Stimulated activated CD4-positive, alpha-beta T cell treated with anti-CD3 and anti-CD28 coated beads, TNF-alpha, amount 100 ng/mL, for 48 hours (primary cell): ENCODE measurements around the gene MDM4.
"Not testable (repeated sequence)": the region's sequence is repeated elsewhere in the genome, so short reads cannot be mapped to it uniquely, and the experiment has no call there.

Experiments
- DNase-seq, 3 donors: peaks; one replicate each; pipeline ENCODE4 v3.0.0-alpha.2; 2020; ENCODE audit warnings: low read depth in 3 of 3

Gene MDM4

GRCh38 chr1:204562075-204562990 lies 46.1 kb downstream of the MDM4 start:
- DNase-seq = no peak

- no peak for DNase-seq
Observed at GRCh38 chr1:204563307-204563706, 47.1 kb downstream of the MDM4 start.

DNA sequence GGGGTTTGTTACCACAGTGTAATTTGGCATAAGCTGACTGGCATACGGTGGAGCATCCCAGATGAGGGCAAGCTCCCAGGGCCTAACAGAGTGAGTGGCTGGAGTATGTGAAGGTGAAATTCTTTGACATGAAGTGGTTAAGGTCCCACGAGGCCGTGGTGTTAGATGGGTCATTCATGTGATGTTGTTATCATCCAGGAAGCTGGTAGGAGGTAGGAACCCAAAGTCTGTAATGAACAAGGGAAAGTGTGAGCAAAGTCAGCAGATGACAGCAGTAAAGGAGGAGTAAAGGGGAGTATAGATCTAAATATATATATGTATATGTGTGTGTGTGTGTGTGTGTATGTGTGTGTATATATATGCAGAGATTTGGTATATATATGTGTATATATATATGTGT lies 47.6 kb downstream of the MDM4 start:
- no peak for DNase-seq

DNA sequence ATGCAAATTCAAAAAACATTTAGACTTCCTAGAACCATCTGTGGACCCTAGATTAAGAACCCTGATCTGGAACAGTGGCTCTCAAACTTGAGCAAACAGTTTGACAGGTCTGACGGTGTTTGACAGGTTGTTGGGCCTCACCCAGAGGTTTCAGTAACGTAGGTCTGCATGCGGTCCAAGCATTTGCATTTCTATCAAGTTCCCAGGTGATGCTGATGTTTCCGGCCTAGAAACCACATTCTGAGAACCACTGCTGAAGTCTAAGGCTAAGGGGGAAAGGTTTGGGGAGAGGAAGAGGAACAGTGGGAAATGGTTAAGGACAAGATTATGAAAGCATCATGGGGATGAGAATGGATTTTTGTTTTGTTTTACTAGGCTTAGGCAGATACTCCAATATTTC lies 48.6 kb downstream of the MDM4 start:
- DNase-seq = no peak

DNA sequence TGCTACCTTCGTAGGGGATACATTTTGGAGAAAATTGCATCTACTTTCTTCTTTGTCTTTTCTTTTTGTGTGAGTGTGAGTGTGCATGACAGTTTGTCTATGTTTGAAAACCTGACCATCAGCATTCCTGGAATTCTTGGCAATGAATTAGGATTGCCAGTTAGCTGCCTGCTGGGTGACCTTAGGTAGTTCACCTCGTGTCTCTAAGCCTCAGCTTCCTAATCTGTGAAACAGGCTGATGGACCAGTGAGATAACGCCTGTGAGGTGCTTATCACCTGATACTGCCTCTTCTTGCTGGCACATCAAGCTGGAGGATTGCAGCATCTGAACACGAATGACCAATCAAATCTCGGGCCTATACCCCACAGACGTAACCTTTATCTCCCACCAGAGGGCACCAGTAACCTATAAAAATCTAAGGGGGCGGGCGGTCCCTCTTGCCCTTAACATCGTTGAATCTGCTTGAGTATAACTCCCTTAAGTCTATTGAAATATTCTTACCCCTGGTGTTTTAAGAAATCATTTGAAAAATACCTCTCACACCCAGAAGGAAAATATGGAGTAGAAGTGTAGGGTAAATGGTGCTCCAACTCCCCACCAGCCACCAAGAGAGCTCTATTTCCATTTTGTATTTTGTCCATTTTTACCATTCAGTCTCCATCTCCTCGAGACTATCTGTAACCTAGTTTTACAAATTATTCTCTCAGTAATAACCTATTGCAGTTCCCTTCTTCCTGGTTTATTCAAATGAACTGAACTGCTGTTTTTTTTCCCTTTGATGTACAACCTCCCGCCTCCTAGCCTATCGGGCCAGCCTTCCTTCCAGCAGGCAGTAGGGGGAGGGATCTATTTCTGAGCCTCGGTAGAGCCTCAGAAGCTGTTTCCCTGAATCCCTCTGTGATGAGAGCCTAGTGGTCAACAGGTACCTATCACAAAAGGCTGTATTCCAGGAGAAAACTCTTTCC lies 49.7 kb downstream of the MDM4 start:
- peak; percentile 36 to 40 (median 37) for DNase-seq

GRCh38 chr1:204566583-204566955 lies 50.4 kb downstream of the MDM4 start:
- DNase-seq = no peak

- DNase-seq = no peak
Observed at GRCh38 chr1:204567071-204567470, 50.9 kb downstream of the MDM4 start.

DNA sequence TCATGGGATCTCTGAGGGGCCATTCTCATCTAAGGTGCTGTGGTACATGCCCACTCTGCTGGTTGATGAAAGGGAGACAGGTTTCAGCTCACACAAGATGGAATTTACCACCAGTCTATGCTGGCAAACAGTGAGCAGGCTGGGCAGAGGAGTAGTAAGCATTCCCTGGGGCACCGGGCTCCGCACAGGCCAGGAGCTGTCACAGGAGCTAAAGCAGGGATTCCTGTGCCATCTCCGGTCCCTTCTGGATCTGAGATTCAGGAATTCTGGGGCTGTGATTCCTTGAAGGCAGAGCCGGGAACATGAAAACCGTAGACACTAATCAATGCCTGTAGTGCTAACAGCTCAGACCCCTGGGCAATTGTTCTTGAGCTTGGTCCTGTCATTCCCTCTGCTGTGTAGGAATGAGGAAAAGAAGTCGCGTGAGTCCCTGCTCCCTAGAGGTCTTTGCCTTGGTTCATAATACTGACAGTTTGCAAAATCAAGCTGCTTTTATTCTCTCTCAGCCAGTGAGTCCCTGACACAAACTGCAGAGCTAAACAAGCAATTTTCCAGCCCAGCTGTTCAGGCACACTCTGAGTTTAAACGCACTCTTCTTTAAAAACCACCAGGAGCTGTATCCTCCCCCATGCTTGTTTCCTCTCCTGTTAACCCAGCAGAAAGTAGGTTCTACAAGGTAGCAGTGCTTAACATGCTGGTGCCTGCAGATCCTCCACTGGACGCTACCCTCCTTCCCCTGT lies 52.5 kb downstream of the MDM4 start:
- no peak for DNase-seq

- no peak for DNase-seq
Observed at GRCh38 chr1:204569478-204569877, 53.3 kb downstream of the MDM4 start.

GRCh38 chr1:204570021-204570420 lies 53.8 kb downstream of the MDM4 start:
- DNase-seq = not testable (repeated sequence)

DNA sequence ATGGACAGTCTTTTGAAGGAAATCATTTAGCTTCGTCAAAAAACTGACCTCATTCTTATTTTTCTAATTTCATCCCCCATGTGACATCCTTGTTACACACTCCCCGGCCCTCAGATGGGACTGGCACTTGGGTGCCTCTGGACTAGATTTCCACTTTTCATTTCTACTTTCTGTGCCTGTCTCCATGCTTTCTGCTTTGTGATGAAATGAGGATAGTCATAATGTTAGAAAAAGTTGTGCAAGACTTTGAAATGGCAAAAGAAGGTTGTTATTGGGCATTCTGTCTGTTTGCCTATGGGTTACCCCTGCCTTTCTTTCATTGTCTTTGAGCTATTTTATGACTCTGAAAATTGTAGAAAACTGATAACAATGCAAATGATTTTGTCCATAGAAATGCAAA lies 54.9 kb downstream of the MDM4 start:
- no peak for DNase-seq

- DNase-seq = no peak
Observed at GRCh38 chr1:204571631-204572030, 55.4 kb downstream of the MDM4 start.

- DNase-seq = no peak
Observed at GRCh38 chr1:204572923-204573922, 57.0 kb downstream of the MDM4 start.

DNA sequence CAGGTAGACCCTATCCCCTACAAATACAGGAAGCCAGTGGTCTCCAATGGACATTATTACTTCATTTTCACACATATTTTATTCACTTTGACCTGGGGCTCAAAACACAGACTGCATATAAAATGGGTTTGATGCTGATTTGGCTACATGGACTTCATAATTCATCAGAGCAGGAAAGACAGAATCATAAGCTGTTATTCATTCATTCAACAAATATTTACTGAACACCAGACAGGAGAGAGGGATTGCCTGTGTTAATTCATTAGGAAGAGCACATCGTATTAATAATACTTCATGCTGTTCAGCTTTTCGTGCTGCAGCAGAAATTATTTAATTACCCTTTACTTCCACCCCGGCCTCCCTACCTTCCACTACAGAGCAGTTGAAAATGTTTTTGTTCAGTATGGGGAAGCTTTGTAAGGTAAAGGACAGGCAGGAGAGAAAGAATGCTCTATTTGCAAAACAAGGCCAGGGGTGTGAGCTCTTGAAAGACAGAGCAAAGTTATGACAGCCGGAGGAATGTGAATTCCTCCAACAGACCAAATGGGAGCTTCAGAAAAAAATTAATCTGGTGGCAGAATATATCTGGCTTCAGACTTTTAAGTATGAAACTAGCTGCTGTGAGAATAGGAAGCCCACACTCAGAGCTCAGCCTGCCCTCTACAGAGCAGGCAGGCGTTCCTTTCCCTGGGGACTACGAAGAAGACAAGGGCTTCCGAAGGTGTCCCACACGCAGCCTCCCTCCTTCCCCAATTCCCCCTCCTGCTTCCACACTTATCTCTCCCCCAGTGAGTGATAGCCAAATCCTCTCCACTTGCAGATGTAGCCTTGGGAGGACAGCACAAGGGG lies 58.0 kb downstream of the MDM4 start:
- no peak for DNase-seq

DNA sequence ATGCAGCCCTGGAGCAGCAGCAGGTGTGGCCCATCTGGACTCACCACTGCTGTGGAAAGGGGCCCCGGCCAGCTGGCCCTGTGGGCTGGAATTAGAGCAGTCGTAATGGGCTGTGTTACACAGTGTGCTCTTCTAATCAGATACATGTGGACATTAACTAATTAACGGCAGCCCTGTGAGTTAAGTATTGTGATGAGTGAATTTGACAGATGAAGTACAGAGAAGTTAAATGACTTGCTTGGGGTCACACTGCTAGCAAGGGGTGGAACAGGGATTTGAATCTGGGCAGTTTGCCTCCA lies 58.6 kb downstream of the MDM4 start:
- no peak for DNase-seq

- no peak for DNase-seq
Observed at GRCh38 chr1:204575221-204576190, 59.3 kb downstream of the MDM4 start.

- no peak for DNase-seq
Observed at GRCh38 chr1:204576422-204576821, 60.2 kb downstream of the MDM4 start.

GRCh38 chr1:204577794-204578478 lies 61.7 kb downstream of the MDM4 start:
- DNase-seq = no peak
